GM12864 (cell line): ENCODE results near the gene TSPEAR.
"Not testable (repeated sequence)": the region's sequence is repeated elsewhere in the genome, so short reads cannot be mapped to it uniquely, and the experiment has no call there.

Experiments used
- DNase-seq: peaks from one replicate; pipeline ENCODE4 v3.0.0-alpha.2; 2011; ENCODE audit warnings: low read depth
- H3K4me3 ChIP-seq: 2 replicates; pipeline ENCODE4 v1.5.1; 2011; ENCODE audit warnings: mild to moderate bottlenecking, low read depth, low read length, control low read depth
- TF ChIP-seq, protein P1 (sequence below): IDR thresholded peaks from 2 replicates; pipeline ENCODE4 v1.5.1; 2011; ENCODE audit warnings: low read depth, mild to moderate bottlenecking, moderate library complexity, low read length, control low read depth, inconsistent platforms; ENCODE audit errors: missing control alignments

TSPEAR gene

DNA sequence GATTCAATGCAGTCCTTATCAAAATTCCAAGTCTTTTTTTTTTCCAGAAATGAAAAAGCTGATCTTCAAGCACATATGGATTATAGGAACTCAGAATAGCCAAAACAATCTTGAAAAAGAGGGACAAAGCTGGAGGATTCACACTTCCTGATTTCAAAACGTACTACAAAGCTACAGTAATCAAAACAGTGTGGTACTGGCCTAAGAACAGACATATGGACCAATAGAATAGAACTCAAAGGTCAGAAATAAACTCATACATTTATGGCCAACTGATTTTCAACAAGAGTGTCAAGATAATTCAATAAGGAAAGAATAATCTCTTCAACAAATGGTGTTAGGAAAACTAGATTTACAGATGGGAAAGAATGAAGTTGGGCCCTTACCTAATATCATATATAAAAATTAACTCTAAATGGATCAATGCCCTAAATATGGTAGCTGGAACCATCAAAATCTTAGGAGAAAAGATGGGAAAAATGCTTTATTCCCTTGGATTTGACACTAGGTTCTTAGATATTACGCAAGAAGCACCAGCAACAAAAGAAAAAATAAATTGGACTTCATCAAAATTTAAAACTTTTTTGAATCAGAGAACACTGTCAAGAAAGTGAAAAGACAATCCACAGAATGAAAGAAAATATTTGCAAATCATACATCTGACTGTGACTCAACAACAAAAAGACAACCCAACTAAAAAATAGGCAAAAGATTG is 18.4 kb downstream of the TSPEAR start:
- H3K4me3 ChIP-seq = no peak overlapping the region
- DNase-seq = no peak
- TF ChIP-seq, protein P1, sequence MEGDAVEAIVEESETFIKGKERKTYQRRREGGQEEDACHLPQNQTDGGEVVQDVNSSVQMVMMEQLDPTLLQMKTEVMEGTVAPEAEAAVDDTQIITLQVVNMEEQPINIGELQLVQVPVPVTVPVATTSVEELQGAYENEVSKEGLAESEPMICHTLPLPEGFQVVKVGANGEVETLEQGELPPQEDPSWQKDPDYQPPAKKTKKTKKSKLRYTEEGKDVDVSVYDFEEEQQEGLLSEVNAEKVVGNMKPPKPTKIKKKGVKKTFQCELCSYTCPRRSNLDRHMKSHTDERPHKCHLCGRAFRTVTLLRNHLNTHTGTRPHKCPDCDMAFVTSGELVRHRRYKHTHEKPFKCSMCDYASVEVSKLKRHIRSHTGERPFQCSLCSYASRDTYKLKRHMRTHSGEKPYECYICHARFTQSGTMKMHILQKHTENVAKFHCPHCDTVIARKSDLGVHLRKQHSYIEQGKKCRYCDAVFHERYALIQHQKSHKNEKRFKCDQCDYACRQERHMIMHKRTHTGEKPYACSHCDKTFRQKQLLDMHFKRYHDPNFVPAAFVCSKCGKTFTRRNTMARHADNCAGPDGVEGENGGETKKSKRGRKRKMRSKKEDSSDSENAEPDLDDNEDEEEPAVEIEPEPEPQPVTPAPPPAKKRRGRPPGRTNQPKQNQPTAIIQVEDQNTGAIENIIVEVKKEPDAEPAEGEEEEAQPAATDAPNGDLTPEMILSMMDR = no peak

DNA sequence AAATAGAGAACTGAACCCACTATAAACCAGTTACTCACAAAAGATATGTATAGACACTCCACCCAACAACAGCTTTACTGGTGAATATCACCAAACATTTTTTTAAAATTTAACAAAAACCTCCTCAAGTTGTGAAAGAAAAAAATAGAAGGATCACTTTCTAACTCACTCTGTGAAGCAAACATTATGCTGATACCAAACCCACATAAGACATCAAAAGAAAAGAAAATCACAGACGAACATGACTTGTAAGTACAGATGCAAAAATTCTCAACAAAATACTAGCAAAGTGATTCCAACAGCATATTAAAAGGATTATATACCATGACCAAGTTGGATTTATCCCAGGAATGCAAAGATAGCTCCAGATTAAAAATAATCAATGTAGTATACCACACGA is 19.7 kb downstream of the TSPEAR start:
- DNase-seq = no peak
- H3K4me3 ChIP-seq = no peak overlapping the region
- TF ChIP-seq, protein P1 = no peak

DNA sequence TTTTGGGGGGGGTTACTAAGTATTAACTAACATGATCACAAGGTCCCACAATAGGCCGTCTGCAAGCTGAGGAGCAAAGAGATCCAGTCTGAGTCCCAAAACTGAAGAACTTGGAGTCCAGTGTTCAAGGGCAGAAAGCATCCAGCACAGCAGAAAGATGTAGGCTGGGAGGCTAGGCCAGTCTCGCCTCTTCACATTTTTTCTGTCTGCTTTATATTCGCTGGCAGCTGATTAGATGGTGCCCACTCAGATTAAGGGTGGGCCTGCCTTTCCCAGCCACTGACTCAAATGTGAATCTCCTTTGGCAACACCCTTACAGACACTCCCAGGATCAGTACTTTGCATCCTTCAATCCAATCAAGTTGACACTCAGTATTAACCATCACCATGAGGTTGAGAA is 21.6 kb downstream of the TSPEAR start:
- not testable (repeated sequence) for DNase-seq

DNA sequence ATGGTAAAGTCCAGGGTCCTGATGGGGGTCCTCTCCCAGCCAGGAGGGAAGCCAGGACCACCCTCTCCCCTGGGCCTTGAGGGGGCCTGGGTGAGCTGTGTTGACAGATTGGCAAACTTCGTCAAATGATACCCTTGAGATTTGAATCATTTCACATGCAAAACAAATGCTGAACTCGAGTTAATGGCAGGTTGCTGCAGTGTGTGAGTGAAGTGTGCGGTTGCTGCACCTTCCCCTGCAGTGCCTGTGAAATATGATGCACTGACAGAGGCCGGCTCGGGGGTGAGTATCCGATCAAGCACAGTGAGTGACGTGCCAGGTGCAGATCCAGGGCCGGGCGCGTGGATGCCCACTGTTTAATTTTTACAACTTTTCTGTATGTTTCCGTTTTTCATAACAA is 23.7 kb downstream of the TSPEAR start:
- DNase-seq = no peak
- TF ChIP-seq, protein P1 = no peak
- H3K4me3 ChIP-seq = no peak overlapping the region

More for the DNA sequence above, 21.6 kb downstream of the TSPEAR start:
- not testable (repeated sequence) for H3K4me3 ChIP-seq

DNA sequence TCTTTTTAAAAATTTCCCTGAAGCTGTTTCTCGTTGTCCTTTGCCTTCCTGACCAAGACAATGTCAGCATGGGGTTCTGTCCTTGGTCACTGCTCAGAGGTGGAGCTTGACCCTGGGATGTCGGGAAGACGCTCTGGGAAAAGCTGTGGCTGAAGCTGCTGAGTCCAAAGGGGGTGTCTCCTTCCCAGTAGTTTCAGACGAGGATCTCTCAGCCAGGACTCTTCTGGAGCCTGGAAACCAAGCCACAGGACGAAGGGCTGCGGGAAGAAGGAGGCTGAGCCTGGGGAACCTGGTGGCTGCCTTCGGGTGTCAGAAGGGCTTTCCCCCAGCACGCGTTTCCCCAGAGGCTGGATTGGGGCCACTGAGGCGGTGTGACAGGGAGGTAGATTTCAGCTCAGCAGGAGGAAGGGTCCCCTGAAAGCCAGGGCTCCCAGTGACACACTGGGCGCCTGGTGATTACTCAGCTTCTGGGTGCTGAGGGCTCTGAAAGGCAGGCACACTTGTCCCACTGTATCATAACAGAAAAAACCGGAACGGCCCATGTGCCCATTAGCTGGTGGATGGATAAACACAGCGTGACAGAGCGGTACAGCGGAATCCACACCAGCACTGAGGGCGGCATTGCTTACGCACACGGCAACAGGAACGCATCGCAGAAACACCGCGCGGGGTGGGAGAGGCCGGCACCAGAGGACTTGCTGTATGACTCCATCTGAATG is 24.4 kb downstream of the TSPEAR start:
- no peak for DNase-seq
- TF ChIP-seq, protein P1 = no peak

DNA sequence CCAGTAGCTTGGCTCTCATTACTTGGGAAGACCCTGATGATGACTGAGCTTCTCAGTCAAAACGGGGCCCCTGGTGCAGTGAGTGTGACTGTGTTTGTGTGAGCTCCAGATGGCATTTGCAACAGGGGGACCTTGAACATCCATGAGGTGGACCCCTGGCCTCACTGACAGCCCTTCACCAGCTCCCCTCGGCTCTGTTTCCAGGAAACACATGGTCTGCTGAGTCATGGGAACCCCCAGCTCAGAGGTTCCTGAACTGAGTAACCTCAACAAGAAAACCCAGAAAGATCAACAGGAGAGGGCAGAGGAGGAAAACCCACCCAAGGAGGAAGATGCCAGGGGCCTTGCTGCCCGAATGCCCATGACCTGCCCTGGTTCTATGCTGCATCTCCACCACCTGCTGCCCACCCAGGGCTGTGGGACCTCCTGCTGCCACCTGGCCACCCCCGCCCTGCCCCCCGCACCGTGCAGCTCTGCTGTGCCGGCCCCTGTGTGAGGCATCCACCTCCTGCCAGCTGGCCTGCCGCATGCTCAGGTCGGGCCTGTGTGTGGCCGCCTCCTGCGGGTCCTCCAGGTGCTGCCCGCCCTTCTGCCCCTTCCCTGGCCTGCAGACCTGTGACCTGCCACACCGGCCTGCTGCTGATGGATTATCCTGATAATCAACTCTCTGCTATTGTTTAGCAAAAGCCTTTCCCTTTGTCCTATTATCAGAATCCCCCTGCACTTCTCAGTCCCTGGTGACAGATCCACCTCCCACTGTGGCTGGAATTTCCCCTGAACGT is 25.2 kb downstream of the TSPEAR start:
- H3K4me3 ChIP-seq = no peak overlapping the region
- no peak for DNase-seq
- TF ChIP-seq, protein P1 = no peak

More for the DNA sequence above, 24.4 kb downstream of the TSPEAR start:
- no peak overlapping the region for H3K4me3 ChIP-seq

DNA sequence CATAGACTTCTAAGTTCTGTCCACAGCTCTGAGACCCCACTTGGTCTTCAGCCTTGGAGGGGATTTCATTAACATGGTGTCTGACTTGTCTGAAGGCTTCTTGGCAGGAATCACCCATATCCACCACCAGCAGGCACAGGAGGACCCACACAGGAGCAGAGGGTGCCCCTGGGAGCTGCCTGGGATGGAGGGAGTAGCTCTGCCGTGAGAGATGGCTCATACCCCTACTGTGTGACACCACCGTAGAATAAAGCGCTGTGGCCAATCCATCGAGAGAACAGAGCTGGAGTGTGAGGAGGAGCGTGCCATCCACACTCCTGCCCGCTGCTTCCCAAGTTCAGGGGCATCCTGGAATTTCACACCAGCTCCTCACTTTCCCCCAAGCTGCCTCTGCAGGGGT is 26.3 kb downstream of the TSPEAR start:
- H3K4me3 ChIP-seq, DNase-seq: not testable (repeated sequence)

DNA sequence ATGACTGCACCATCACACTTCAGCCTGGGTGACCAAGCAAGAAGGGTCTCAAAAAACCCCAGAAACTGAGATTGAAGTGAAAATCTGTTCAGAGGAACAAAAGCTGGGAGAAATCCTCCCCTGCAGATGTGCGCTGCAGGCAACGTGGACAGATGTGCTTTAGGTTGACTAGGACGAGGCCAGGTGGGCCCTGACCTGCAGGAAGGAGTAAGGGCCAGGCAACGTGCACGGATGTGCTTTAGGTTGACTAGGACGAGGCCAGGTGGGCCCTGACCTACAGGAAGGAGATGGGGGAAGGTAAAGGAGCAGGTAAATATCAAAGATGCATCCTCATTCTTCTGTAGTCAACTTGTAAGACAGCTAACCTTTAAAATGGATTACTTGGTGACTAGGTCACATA is 26.9 kb downstream of the TSPEAR start:
- no peak for DNase-seq
- TF ChIP-seq, protein P1 = no peak

More for the DNA sequence above, 26.9 kb downstream of the TSPEAR start:
- H3K4me3 ChIP-seq = no peak overlapping the region
